Fibroblast of the aortic adventitia (primary cell): ENCODE data around the gene RBP2. TPM values are rescaled to one million over a fixed set of nuclear protein-coding genes. Genes with fewer than 3 reads are reported as not detected.

Source experiments
- DNase-seq: peaks from one replicate; pipeline ENCODE4 v3.0.0-alpha.2; 2010; ENCODE audit warnings: low read depth
- H3K4me3 ChIP-seq: 2 replicates; pipeline ENCODE4 v1.5.1; 2011; ENCODE audit warnings: low read depth, mild to moderate bottlenecking, control low read depth, low read length, moderate library complexity
- total RNA-seq: library from RNA; depleted of rRNA; stranded (reverse); fragments of >200 nt; gene quantifications from 2 replicates; pipeline ENCODE4 v1.2.3, GENCODE V29; 2012; ENCODE audit warnings: low replicate concordance
- TF ChIP-seq, protein P1 (sequence below): IDR thresholded peaks from 2 replicates; pipeline ENCODE4 v1.5.1; 2011; ENCODE audit warnings: mild to moderate bottlenecking, low read length, control low read depth, inconsistent platforms; ENCODE audit not compliant: insufficient read depth

The RBP2 gene
- total RNA-seq, 1 donor: not detected

DNA sequence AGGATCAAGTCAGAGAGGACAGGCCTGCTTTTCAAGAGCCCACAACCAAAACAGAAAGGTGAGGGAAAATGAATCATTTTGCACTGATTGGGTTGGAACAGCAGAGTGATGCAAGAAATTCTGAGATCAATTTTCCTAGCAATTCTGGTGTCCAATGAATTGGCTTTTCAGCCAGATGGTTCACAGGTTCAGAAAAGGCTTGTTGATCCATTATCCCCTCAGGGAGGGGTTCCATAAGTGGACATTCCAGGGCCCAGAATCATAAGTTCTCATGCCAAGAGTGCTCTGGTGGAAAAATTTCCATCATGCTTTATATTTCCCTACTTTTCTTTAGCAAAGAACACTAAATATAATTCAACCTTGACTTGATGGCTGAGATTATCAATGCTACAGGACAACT lies 16.2 kb downstream of the RBP2 start:
- peak; percentile 11 for DNase-seq
- TF ChIP-seq, protein P1, sequence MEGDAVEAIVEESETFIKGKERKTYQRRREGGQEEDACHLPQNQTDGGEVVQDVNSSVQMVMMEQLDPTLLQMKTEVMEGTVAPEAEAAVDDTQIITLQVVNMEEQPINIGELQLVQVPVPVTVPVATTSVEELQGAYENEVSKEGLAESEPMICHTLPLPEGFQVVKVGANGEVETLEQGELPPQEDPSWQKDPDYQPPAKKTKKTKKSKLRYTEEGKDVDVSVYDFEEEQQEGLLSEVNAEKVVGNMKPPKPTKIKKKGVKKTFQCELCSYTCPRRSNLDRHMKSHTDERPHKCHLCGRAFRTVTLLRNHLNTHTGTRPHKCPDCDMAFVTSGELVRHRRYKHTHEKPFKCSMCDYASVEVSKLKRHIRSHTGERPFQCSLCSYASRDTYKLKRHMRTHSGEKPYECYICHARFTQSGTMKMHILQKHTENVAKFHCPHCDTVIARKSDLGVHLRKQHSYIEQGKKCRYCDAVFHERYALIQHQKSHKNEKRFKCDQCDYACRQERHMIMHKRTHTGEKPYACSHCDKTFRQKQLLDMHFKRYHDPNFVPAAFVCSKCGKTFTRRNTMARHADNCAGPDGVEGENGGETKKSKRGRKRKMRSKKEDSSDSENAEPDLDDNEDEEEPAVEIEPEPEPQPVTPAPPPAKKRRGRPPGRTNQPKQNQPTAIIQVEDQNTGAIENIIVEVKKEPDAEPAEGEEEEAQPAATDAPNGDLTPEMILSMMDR: no peak
- H3K4me3 ChIP-seq: no peak overlapping the region

DNA sequence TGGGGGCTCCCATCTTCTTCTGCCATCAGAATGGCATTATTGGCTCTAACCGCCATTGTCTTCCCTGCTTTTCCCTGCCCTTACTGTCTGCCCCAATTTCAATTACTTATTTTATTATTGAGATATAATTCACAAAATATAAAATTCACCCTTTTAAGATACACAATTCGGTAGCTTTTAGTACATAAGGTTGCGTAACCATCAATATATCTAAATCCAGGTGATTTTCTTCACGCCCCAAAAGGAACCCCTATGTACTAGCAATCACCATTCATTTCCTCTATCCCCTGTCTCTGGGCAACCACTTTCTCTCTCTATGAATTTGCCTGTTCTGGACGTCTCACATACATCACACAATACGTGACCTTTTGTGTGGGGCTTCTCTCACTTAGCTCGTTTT lies 18.0 kb downstream of the RBP2 start:
- TF ChIP-seq, protein P1: no peak
- H3K4me3 ChIP-seq: no peak overlapping the region
- DNase-seq: no peak

- DNase-seq: no peak
- TF ChIP-seq, protein P1: no peak
- no peak overlapping the region for H3K4me3 ChIP-seq
Observed at GRCh38 chr3:139457066-139457465, 19.2 kb downstream of the RBP2 start.

GRCh38 chr3:139456386-139456785 lies 19.9 kb downstream of the RBP2 start:
- no peak for DNase-seq
- H3K4me3 ChIP-seq: no peak overlapping the region
- TF ChIP-seq, protein P1: no peak

DNA sequence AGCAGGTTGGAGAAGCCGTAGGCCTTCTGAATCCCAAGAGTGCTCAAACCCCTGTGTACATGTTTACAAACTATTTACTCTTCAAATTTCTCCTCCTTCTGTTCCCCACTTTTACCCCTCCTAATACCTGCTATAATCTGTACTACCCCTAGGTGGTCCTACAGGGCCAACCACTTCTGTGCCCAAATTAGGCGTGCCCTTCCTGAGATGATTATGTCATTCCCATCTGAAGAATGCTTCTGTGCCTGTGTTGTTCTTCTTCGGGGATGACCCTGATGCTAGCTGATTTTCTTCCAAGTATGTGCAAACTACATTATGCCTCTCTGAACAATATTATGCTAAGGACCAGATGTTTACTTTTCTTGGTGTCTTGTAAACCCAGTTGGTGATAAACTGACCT lies 20.5 kb downstream of the RBP2 start:
- no peak overlapping the region for H3K4me3 ChIP-seq
- TF ChIP-seq, protein P1: peak; percentile 7
- no peak for DNase-seq

GRCh38 chr3:139455206-139455605 lies 21.1 kb downstream of the RBP2 start:
- TF ChIP-seq, protein P1: no peak
- DNase-seq: no peak
- H3K4me3 ChIP-seq: no peak overlapping the region

DNA sequence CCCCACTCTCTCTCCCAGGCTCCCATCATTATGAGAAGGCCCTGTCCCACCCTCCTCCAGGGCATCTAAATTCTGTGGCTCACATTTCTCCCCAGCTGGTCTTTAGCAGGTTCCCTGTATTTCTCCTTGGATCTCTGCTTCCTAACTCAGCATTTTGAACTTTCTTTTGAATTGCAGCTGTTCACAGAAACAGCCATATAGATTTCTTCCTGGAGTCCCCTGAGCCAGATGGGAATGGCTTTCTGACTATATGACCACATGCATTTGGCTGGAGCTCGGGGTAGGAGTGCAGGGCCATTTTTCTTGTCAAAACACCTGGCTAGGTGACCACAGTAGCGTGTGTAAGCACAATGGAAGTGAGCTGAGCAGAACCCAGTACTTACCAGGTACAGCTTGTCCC lies 22.0 kb downstream of the RBP2 start:
- H3K4me3 ChIP-seq: no peak overlapping the region
- TF ChIP-seq, protein P1: no peak
- no peak for DNase-seq
